Activated CD4-positive, alpha-beta T cell treated with anti-CD3 and anti-CD28 coated beads, Interleukin-2, amount 10 ng/mL, durations not matched to agents 7 days and 5 days (primary cell): ENCODE results near the gene ANKRD13A. TPM values are rescaled to one million over a fixed set of nuclear protein-coding genes. Genes with fewer than 3 reads are reported as not detected.
A peak's percentile ranks its signal among the peaks of the same experiment; 100 is the strongest.
"Not testable (repeated sequence)": the region's sequence is repeated elsewhere in the genome, so short reads cannot be mapped to it uniquely, and the experiment has no call there.

Source experiments
- CTCF ChIA-PET: fragments of 350-600 bp; sonication (Branson Sonifier 250); formaldehyde crosslinking; loops from one replicate; lab custom pipeline; 2021; ENCODE audit warnings: antibody characterized with exemption; lab: Charles Lee
- POLR2A ChIA-PET: fragments of 350-600 bp; sonication (Branson Sonifier 250); formaldehyde crosslinking; loops from one replicate; lab custom pipeline; 2021; ENCODE audit warnings: antibody characterized with exemption; lab: Charles Lee
- DNase-seq: peaks from one replicate; pipeline ENCODE4 v3.0.0-alpha.2; 2020
- H3K27ac Mint-ChIP-seq: one replicate; pipeline ENCODE4 v1.8.0; 2021; ENCODE audit warnings: mild to moderate bottlenecking, moderate library complexity, mixed read lengths
- H3K27me3 Mint-ChIP-seq: one replicate; pipeline ENCODE4 v1.8.0; 2021; ENCODE audit warnings: mixed read lengths
- H3K36me3 Mint-ChIP-seq: one replicate; pipeline ENCODE4 v1.8.0; 2021; ENCODE audit warnings: low read depth, mixed read lengths
- H3K4me1 Mint-ChIP-seq: one replicate; pipeline ENCODE4 v1.8.0; 2021; ENCODE audit warnings: mixed read lengths
- H3K4me3 Mint-ChIP-seq: one replicate; pipeline ENCODE4 v1.8.0; 2021; ENCODE audit warnings: mild to moderate bottlenecking, moderate library complexity, mixed read lengths
- H3K9me3 Mint-ChIP-seq: one replicate; pipeline ENCODE4 v1.8.0; 2021; ENCODE audit warnings: mixed read lengths
- total RNA-seq, 2 experiments: library from RNA; stranded (reverse); gene quantifications; one replicate each; pipeline ENCODE4 v1.2.3, GENCODE V29; 2021

The ANKRD13A gene
- total RNA-seq, 2 experiments from 2014 or later, result 82.5 to 88.2 TPM

- Mint-ChIP-seq H3K4me1 (peaks cover 23% of the 10 kb centered on the region), H3K27ac (peak overlapping the region; percentile 76), H3K9me3 (no peaks in the 10 kb centered on the region), H3K4me3 (no peak overlapping the region), H3K27me3 (no peaks in the 10 kb centered on the region), H3K36me3 (peaks cover 56% of the 10 kb centered on the region)
- no peak for DNase-seq
- POLR2A ChIA-PET, result no interaction called here
- CTCF ChIA-PET, result interaction anchor here (1.7 kb wide), 1 partner anchor 14 kb away, joined by 4 read pairs; no protein-coding TSS in a partner anchor
Observed at GRCh38 chr12:109963330-109963729, 35.9 kb upstream of the ANKRD13A start.

GRCh38 chr12:109963743-109964429 lies 35.3 kb upstream of the ANKRD13A start:
- DNase-seq, result no peak
- Mint-ChIP-seq H3K4me3 (no peak overlapping the region), H3K9me3 (no peaks in the 10 kb centered on the region), H3K4me1 (peaks cover 26% of the 10 kb centered on the region), H3K27ac (peak overlapping the region; percentile 76), H3K36me3 (peaks cover 51% of the 10 kb centered on the region), H3K27me3 (no peaks in the 10 kb centered on the region)
- POLR2A ChIA-PET, result no interaction called here
- CTCF ChIA-PET, result interaction anchor here (0.6 to 1.7 kb wide), 3 partner anchors 10 to 534 kb away, joined by 3 to 5 read pairs (median 4); no protein-coding TSS in a partner anchor

GRCh38 chr12:109966546-109966945 lies 32.7 kb upstream of the ANKRD13A start:
- peaks cover 32% of the 10 kb centered on the region for H3K4me1 Mint-ChIP-seq
- H3K9me3 Mint-ChIP-seq, result no peaks in the 10 kb centered on the region
- ChIA-PET CTCF (interaction anchor here (1.9 kb wide), 1 partner anchor 14 kb away, joined by 6 read pairs; no protein-coding TSS in a partner anchor), POLR2A (no interaction called here)
- H3K36me3 Mint-ChIP-seq, result peaks cover 52% of the 10 kb centered on the region
- H3K4me3 Mint-ChIP-seq, result no peak overlapping the region
- no peak for DNase-seq
- H3K27ac Mint-ChIP-seq, result peak overlapping the region; percentile 41
- no peaks in the 10 kb centered on the region for H3K27me3 Mint-ChIP-seq

- Mint-ChIP-seq H3K4me1 (peaks cover 37% of the 10 kb centered on the region), H3K27me3 (no peaks in the 10 kb centered on the region), H3K4me3 (no peak overlapping the region), H3K9me3 (no peaks in the 10 kb centered on the region), H3K27ac (peak overlapping the region; percentile 58), H3K36me3 (peaks cover 56% of the 10 kb centered on the region)
- ChIA-PET CTCF (interaction anchor here (0.8 to 1.9 kb wide), 4 partner anchors 11 to 122 kb away, joined by 3 to 6 read pairs (median 4); no protein-coding TSS in a partner anchor), POLR2A (interaction anchor here (0.7 kb wide), 1 partner anchor 339 kb away, joined by 3 read pairs; no protein-coding TSS in a partner anchor)
- no peak for DNase-seq
Observed at GRCh38 chr12:109967383-109968031, 31.7 kb upstream of the ANKRD13A start.

GRCh38 chr12:109968032-109968420 lies 31.2 kb upstream of the ANKRD13A start:
- Mint-ChIP-seq H3K4me3 (no peak overlapping the region), H3K4me1 (peaks cover 36% of the 10 kb centered on the region), H3K27ac (peak overlapping the region; percentile 58), H3K9me3 (no peaks in the 10 kb centered on the region), H3K27me3 (no peaks in the 10 kb centered on the region), H3K36me3 (peaks cover 58% of the 10 kb centered on the region)
- ChIA-PET CTCF (interaction anchor here (0.8 to 1.9 kb wide), 4 partner anchors 12 to 123 kb away, joined by 3 to 6 read pairs (median 4); no protein-coding TSS in a partner anchor), POLR2A (interaction anchor here (0.7 kb wide), 1 partner anchor 339 kb away, joined by 3 read pairs; no protein-coding TSS in a partner anchor)
- DNase-seq, result no peak

- CTCF ChIA-PET, result interaction anchor here (0.6 to 1.6 kb wide), 2 partner anchors 21 to 36 kb away, joined by 3 to 4 read pairs; no protein-coding TSS in a partner anchor
- Mint-ChIP-seq H3K4me3 (no peak overlapping the region), H3K36me3 (peaks cover 59% of the 10 kb centered on the region), H3K4me1 (peaks cover 37% of the 10 kb centered on the region), H3K9me3 (no peaks in the 10 kb centered on the region), H3K27ac (no peak overlapping the region), H3K27me3 (no peaks in the 10 kb centered on the region)
- POLR2A ChIA-PET, result no interaction called here
- DNase-seq, result no peak
Observed at GRCh38 chr12:109968801-109969200, 30.4 kb upstream of the ANKRD13A start.

GRCh38 chr12:109972821-109973220 lies 26.4 kb upstream of the ANKRD13A start:
- peak overlapping the region; percentile 88 for H3K27ac Mint-ChIP-seq
- H3K4me3 Mint-ChIP-seq, result no peak overlapping the region
- H3K4me1 Mint-ChIP-seq, result peaks cover 37% of the 10 kb centered on the region
- ChIA-PET POLR2A (no interaction called here), CTCF (interaction anchor here (0.9 kb wide), 1 partner anchor 8 kb away, joined by 3 read pairs; no protein-coding TSS in a partner anchor)
- H3K27me3 Mint-ChIP-seq, result no peaks in the 10 kb centered on the region
- peaks cover 4% of the 10 kb centered on the region for H3K9me3 Mint-ChIP-seq
- peaks cover 70% of the 10 kb centered on the region for H3K36me3 Mint-ChIP-seq
- DNase-seq, result no peak

GRCh38 chr12:109981311-109981710 lies 17.9 kb upstream of the ANKRD13A start:
- H3K4me1 Mint-ChIP-seq, result peaks cover 52% of the 10 kb centered on the region
- POLR2A ChIA-PET, result no interaction called here

GRCh38 chr12:109982210-109982609 lies 17.0 kb upstream of the ANKRD13A start:
- H3K27ac Mint-ChIP-seq, result peak overlapping the region; percentile 63
- peaks cover 52% of the 10 kb centered on the region for H3K4me1 Mint-ChIP-seq
- no peaks in the 10 kb centered on the region for H3K27me3 Mint-ChIP-seq
- POLR2A ChIA-PET, result no interaction called here
- peaks cover 3% of the 10 kb centered on the region for H3K9me3 Mint-ChIP-seq
- peaks cover 71% of the 10 kb centered on the region for H3K36me3 Mint-ChIP-seq
- H3K4me3 Mint-ChIP-seq, result no peak overlapping the region
- DNase-seq, result no peak
- CTCF ChIA-PET, result no interaction called here

More at GRCh38 chr12:109981311-109981710, 17.9 kb upstream of the ANKRD13A start:
- CTCF ChIA-PET, result interaction anchor here (1.1 to 1.4 kb wide), 2 partner anchors 11 to 40 kb away, joined by 3 to 6 read pairs; no protein-coding TSS in a partner anchor
- Mint-ChIP-seq H3K27me3 (no peaks in the 10 kb centered on the region), H3K27ac (no peak overlapping the region), H3K9me3 (peaks cover 3% of the 10 kb centered on the region), H3K4me3 (no peak overlapping the region), H3K36me3 (peaks cover 75% of the 10 kb centered on the region)
- DNase-seq, result peak; percentile 51

- Mint-ChIP-seq H3K27ac (no peak overlapping the region), H3K4me3 (no peak overlapping the region), H3K27me3 (no peaks in the 10 kb centered on the region), H3K36me3 (peaks cover 71% of the 10 kb centered on the region), H3K4me1 (peaks cover 55% of the 10 kb centered on the region), H3K9me3 (peaks cover 3% of the 10 kb centered on the region)
- POLR2A ChIA-PET, result no interaction called here
- CTCF ChIA-PET, result no interaction called here
- DNase-seq, result no peak
Observed at GRCh38 chr12:109983432-109984142, 15.6 kb upstream of the ANKRD13A start.

- Mint-ChIP-seq H3K4me1 (peaks cover 50% of the 10 kb centered on the region), H3K36me3 (peaks cover 70% of the 10 kb centered on the region)
- DNase-seq, H3K27me3 Mint-ChIP-seq, H3K4me3 Mint-ChIP-seq, CTCF ChIA-PET, H3K9me3 Mint-ChIP-seq, H3K27ac Mint-ChIP-seq, POLR2A ChIA-PET: not testable (repeated sequence)
Observed at GRCh38 chr12:109986236-109986635, 13.0 kb upstream of the ANKRD13A start.

GRCh38 chr12:109987615-109988014 lies 11.6 kb upstream of the ANKRD13A start:
- POLR2A ChIA-PET, result no interaction called here
- Mint-ChIP-seq H3K27ac (peak overlapping the region; percentile 38), H3K9me3 (no peaks in the 10 kb centered on the region), H3K4me3 (no peak overlapping the region), H3K27me3 (no peaks in the 10 kb centered on the region), H3K4me1 (peaks cover 49% of the 10 kb centered on the region), H3K36me3 (peaks cover 68% of the 10 kb centered on the region)
- CTCF ChIA-PET, result interaction anchor here (0.5 to 2.0 kb wide), 4 partner anchors 11 to 444 kb away, joined by 3 to 6 read pairs (median 4); partner anchors contain the start of gene ANKRD13A
- no peak for DNase-seq
